Left lung (tissue), 10 donors: ENCODE results near the gene GSTM3. TPM values are rescaled to one million over a fixed set of nuclear protein-coding genes. Genes with fewer than 3 reads are reported as not detected.

Experiments
- ATAC-seq: fragments of 200-7000 bp; cut with Tn5 transposase; one replicate; pipeline ENCODE4 v1.9.1; 2020; ENCODE audit warnings: moderate library complexity
- DNase-seq, 4 donors: peaks; one replicate each; pipeline ENCODE4 v3.0.0-alpha.2; 2013 to 2020
- H3K27ac ChIP-seq, 2 donors: fragments of 200-600 bp; sonication (generic) in 1 of 2; one replicate each; pipeline versions ENCODE4 v1.5.0 to v1.8.0; 2020 to 2021
- H3K27me3 ChIP-seq, 2 donors: fragments of 200-600 bp; sonication (generic) in 1 of 2; one replicate each; pipeline versions ENCODE4 v1.5.0 to v1.8.0; 2020 to 2021
- H3K36me3 ChIP-seq, 2 donors: fragments of 200-600 bp; sonication (generic) in 1 of 2; one replicate each; pipeline versions ENCODE4 v1.5.0 to v1.8.0; 2020 to 2021
- H3K4me1 ChIP-seq, 2 donors: fragments of 200-600 bp; one replicate each; pipeline ENCODE4 v1.8.0; 2021
- H3K4me3 ChIP-seq, 2 donors: fragments of 200-600 bp; sonication (generic) in 1 of 2; one replicate each; pipeline versions ENCODE4 v1.5.0 to v1.8.0; 2020 to 2021; ENCODE audit warnings: mild to moderate bottlenecking in 1 of 2
- H3K9me3 ChIP-seq, 2 donors: fragments of 200-600 bp; sonication (generic) in 1 of 2; one replicate each; pipeline versions ENCODE4 v1.5.0 to v1.8.0; 2020 to 2021
- intact Hi-C, 2 donors: fragments of 100-400 bp; cut with DNase I; formaldehyde crosslinking; loops; one replicate each; pipeline versions ENCODE4 v1.11.2 to v1.14.2; 2022
- polyA plus RNA-seq, 6 donors: library from polyadenylated mRNA; unstranded; fragments of 120-200 nt; gene quantifications; one replicate each; pipeline ENCODE4 v1.2.1, GENCODE V29; 2013; ENCODE audit not compliant: insufficient read length in 6 of 6
- total RNA-seq, 2 donors: library from RNA; stranded (reverse); fragmentation: NEBNext Ultra II Directional; extraction: Animal tissue kit (Norgen Biotek cat#: 25700); gene quantifications; one replicate each; pipeline ENCODE4 v1.2.1, GENCODE V29; 2021
- TF ChIP-seq, protein P1 (sequence below), 2 donors: fragments of 200-600 bp; sonication (generic) in 1 of 2; IDR thresholded peaks; one replicate each; pipeline versions ENCODE4 v1.5.0 to v1.8.0; 2021; ENCODE audit warnings: antibody characterized with exemption in 2 of 2
- donor health status: DM: no; HTN: yes; CAD: no.
- donor health status: DM: no; HTN: no; CAD: no.

Gene GSTM3
- total and polyA plus RNA-seq, 8 donors, result 13.8 to 142 (median 104) TPM

DNA sequence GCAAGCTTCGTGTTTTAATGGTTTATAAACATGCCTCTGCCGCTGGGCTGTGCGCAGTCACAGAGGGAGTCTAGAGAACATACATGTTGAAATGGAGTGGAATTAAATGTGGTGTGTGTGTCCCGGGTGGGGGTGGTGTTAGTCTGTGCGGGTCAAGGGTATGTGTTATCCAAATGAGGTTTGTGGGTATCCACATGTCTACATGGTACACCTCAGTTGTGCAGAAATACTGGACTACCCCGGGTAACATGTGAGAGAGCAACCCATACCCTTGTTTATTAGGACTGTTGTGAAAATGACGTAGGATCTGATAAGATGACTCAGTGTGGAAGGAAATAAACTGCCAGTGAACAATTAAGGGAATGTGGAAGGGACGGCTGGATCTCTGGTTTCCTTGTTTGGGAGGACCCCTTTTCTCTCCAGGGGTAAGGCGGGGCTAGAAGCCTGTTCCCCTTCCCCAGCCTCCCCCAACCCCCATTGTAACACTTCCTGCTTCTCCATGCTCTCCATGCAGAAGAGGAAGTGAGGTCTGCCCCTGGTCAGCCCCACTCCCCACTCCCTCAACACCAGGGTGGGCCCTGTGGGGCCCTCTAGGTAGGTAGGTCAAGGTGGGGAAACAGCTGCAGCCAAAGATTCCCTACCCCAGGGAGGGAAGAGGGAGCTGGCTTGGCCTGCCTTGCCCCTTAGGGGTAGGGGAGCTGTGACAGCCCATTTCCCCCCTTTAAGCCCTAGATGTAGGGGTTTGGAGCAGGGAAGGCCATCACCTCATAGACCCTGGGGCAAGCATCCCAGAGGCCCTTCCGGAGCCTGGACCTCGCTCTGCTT lies 22.2 kb upstream of the GSTM3 start:
- Histone ChIP-seq H3K36me3 (no peaks in the 10 kb centered on the region), H3K27me3 (no peaks in the 10 kb centered on the region), H3K9me3 (no peaks in the 10 kb centered on the region), H3K4me1 (peaks cover 4 to 15% of the 10 kb centered on the region in 2 donors), H3K4me3 (no peak overlapping the region), H3K27ac (peak overlapping the region in 1 of 2 donors; percentile 38)
- DNase-seq (peak in 3 of 4 donors; percentile 17 to 69 (median 31)), ATAC-seq (peak; percentile 38)
- TF ChIP-seq, protein P1, sequence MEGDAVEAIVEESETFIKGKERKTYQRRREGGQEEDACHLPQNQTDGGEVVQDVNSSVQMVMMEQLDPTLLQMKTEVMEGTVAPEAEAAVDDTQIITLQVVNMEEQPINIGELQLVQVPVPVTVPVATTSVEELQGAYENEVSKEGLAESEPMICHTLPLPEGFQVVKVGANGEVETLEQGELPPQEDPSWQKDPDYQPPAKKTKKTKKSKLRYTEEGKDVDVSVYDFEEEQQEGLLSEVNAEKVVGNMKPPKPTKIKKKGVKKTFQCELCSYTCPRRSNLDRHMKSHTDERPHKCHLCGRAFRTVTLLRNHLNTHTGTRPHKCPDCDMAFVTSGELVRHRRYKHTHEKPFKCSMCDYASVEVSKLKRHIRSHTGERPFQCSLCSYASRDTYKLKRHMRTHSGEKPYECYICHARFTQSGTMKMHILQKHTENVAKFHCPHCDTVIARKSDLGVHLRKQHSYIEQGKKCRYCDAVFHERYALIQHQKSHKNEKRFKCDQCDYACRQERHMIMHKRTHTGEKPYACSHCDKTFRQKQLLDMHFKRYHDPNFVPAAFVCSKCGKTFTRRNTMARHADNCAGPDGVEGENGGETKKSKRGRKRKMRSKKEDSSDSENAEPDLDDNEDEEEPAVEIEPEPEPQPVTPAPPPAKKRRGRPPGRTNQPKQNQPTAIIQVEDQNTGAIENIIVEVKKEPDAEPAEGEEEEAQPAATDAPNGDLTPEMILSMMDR (IDR thresholded peaks at IDR 0.05), result no peak
- intact Hi-C loops, result no loop called here

GRCh38 chr1:109762039-109762585 lies 21.3 kb upstream of the GSTM3 start:
- no peaks in the 10 kb centered on the region for H3K27me3 ChIP-seq
- H3K4me3 ChIP-seq, result no peak overlapping the region
- no peak overlapping the region for H3K27ac ChIP-seq
- intact Hi-C loops, result no loop called here
- no peaks in the 10 kb centered on the region for H3K36me3 ChIP-seq
- ATAC-seq (no peak), DNase-seq (no peak)
- H3K9me3 ChIP-seq, result no peaks in the 10 kb centered on the region
- TF ChIP-seq, protein P1 (IDR thresholded peaks at IDR 0.05), result no peak
- H3K4me1 ChIP-seq, result peaks cover 4 to 15% of the 10 kb centered on the region in 2 donors

GRCh38 chr1:109761227-109762038 lies 20.6 kb upstream of the GSTM3 start:
- no peak for ATAC-seq
- TF ChIP-seq, protein P1 (IDR thresholded peaks at IDR 0.05), result no peak
- H3K4me3 ChIP-seq, result no peak overlapping the region
- peak in 3 of 4 donors; percentile 21 to 58 (median 27) for DNase-seq
- H3K27ac ChIP-seq, result no peak overlapping the region
- H3K27me3 ChIP-seq, result no peaks in the 10 kb centered on the region
- H3K4me1 ChIP-seq, result peaks cover 4 to 15% of the 10 kb centered on the region in 2 donors
- H3K36me3 ChIP-seq, result no peaks in the 10 kb centered on the region
- intact Hi-C loops, result no loop called here
- H3K9me3 ChIP-seq, result no peaks in the 10 kb centered on the region

- intact Hi-C loops, result no loop called here
- no peak for ATAC-seq
- DNase-seq, result peak in 2 of 4 donors; percentile 28 to 34
- TF ChIP-seq, protein P1 (IDR thresholded peaks at IDR 0.05), result no peak
- Histone ChIP-seq H3K4me1 (peaks cover 4 to 15% of the 10 kb centered on the region in 2 donors), H3K9me3 (no peaks in the 10 kb centered on the region), H3K27ac (no peak overlapping the region), H3K4me3 (no peak overlapping the region), H3K36me3 (no peaks in the 10 kb centered on the region), H3K27me3 (no peaks in the 10 kb centered on the region)
Observed at GRCh38 chr1:109760581-109761226, 19.9 kb upstream of the GSTM3 start.
